Measurements from ENCODE around the gene MED8. TPM values are rescaled to one million over a fixed set of nuclear protein-coding genes. Genes with fewer than 3 reads are reported as not detected.

MED8 gene
- total and polyA plus RNA-seq, 2 of the 13 experiments (the other 11 are each of a cell fraction or from before 2014, with no cell fraction given), result 16.9 to 77.4 TPM

DNA sequence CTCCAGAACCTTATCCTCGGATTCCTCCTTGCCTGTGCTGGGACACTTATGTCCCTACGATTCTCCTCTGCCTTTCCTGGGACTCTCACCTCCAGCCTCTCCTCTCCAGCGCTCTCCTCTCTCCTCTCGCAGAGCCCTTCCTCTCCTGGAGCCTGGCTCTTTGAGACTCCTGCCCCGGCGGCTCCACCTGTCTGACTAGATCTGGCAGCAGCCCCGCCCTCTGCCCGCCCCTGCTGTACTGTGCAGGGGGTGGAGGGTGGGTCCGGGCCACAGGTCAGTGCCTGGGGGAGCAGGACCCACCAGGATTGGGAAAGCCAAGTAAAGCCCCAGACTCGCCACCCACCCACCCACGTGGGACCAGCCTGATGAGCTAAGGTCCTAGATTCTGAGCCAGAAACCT lies 23.4 kb downstream of the MED8 start (continued):
- TF ChIP-seq, protein P1, sequence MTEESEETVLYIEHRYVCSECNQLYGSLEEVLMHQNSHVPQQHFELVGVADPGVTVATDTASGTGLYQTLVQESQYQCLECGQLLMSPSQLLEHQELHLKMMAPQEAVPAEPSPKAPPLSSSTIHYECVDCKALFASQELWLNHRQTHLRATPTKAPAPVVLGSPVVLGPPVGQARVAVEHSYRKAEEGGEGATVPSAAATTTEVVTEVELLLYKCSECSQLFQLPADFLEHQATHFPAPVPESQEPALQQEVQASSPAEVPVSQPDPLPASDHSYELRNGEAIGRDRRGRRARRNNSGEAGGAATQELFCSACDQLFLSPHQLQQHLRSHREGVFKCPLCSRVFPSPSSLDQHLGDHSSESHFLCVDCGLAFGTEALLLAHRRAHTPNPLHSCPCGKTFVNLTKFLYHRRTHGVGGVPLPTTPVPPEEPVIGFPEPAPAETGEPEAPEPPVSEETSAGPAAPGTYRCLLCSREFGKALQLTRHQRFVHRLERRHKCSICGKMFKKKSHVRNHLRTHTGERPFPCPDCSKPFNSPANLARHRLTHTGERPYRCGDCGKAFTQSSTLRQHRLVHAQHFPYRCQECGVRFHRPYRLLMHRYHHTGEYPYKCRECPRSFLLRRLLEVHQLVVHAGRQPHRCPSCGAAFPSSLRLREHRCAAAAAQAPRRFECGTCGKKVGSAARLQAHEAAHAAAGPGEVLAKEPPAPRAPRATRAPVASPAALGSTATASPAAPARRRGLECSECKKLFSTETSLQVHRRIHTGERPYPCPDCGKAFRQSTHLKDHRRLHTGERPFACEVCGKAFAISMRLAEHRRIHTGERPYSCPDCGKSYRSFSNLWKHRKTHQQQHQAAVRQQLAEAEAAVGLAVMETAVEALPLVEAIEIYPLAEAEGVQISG (CRISPR knock-in tag; IDR thresholded peaks at IDR 0.05), result no peak
- TF ChIP-seq CBX1 (IDR thresholded peaks at IDR 0.05; ENCODE audit: low read depth) (no peak), NFE2 (CRISPR knock-in tag; IDR thresholded peaks at IDR 0.05) (no peak), ZKSCAN5 (CRISPR knock-in tag; IDR thresholded peaks at IDR 0.05) (peak; percentile 71; the same call in 1 of the 2 replicates), ZBTB1 (CRISPR knock-in tag; IDR thresholded peaks at IDR 0.05; ENCODE audit: borderline replicate concordance) (no peak), SAP130 (CRISPR knock-in tag; IDR thresholded peaks at IDR 0.05; ENCODE audit: low read depth) (peak; percentile 71), ZNF263 (CRISPR knock-in tag; IDR thresholded peaks at IDR 0.05) (no peak), PPARG (CRISPR knock-in tag; conservative IDR thresholded peaks at IDR 0.05) (no peak), MED1 (CRISPR knock-in tag; IDR thresholded peaks at IDR 0.05) (no peak)
- TF ChIP-seq, protein P2, sequence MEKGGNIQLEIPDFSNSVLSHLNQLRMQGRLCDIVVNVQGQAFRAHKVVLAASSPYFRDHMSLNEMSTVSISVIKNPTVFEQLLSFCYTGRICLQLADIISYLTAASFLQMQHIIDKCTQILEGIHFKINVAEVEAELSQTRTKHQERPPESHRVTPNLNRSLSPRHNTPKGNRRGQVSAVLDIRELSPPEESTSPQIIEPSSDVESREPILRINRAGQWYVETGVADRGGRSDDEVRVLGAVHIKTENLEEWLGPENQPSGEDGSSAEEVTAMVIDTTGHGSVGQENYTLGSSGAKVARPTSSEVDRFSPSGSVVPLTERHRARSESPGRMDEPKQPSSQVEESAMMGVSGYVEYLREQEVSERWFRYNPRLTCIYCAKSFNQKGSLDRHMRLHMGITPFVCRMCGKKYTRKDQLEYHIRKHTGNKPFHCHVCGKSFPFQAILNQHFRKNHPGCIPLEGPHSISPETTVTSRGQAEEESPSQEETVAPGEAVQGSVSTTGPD (CRISPR knock-in tag; IDR thresholded peaks at IDR 0.05), result no peak
- TF ChIP-seq, protein P3, sequence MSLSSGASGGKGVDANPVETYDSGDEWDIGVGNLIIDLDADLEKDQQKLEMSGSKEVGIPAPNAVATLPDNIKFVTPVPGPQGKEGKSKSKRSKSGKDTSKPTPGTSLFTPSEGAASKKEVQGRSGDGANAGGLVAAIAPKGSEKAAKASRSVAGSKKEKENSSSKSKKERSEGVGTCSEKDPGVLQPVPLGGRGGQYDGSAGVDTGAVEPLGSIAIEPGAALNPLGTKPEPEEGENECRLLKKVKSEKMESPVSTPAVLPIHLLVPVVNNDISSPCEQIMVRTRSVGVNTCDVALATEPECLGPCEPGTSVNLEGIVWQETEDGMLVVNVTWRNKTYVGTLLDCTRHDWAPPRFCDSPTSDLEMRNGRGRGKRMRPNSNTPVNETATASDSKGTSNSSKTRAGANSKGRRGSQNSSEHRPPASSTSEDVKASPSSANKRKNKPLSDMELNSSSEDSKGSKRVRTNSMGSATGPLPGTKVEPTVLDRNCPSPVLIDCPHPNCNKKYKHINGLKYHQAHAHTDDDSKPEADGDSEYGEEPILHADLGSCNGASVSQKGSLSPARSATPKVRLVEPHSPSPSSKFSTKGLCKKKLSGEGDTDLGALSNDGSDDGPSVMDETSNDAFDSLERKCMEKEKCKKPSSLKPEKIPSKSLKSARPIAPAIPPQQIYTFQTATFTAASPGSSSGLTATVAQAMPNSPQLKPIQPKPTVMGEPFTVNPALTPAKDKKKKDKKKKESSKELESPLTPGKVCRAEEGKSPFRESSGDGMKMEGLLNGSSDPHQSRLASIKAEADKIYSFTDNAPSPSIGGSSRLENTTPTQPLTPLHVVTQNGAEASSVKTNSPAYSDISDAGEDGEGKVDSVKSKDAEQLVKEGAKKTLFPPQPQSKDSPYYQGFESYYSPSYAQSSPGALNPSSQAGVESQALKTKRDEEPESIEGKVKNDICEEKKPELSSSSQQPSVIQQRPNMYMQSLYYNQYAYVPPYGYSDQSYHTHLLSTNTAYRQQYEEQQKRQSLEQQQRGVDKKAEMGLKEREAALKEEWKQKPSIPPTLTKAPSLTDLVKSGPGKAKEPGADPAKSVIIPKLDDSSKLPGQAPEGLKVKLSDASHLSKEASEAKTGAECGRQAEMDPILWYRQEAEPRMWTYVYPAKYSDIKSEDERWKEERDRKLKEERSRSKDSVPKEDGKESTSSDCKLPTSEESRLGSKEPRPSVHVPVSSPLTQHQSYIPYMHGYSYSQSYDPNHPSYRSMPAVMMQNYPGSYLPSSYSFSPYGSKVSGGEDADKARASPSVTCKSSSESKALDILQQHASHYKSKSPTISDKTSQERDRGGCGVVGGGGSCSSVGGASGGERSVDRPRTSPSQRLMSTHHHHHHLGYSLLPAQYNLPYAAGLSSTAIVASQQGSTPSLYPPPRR (CRISPR knock-in tag; IDR thresholded peaks at IDR 0.05; ENCODE audit: borderline replicate concordance), result no peak

All from HepG2 (cell line).